Activated CD4-positive, alpha-beta memory T cell treated with anti-CD3 and anti-CD28 coated beads for 36 hours (primary cell): Measurements from ENCODE around the gene LKAAEAR1. TPM values are rescaled to one million over a fixed set of nuclear protein-coding genes. Genes with fewer than 3 reads are reported as not detected.

ENCODE experiments used
- CTCF ChIA-PET: fragments of 350-600 bp; sonication (Branson Sonifier 250); formaldehyde crosslinking; loops from one replicate; lab custom pipeline; 2021; ENCODE audit warnings: antibody characterized with exemption, inconsistent platforms; lab: Charles Lee
- POLR2A ChIA-PET: fragments of 350-600 bp; sonication (Branson Sonifier 250); formaldehyde crosslinking; loops from one replicate; lab custom pipeline; 2021; ENCODE audit warnings: antibody characterized with exemption; lab: Charles Lee
- DNase-seq: peaks from one replicate; pipeline ENCODE4 v3.0.0-alpha.2; 2020
- H3K27ac Mint-ChIP-seq: one replicate; pipeline ENCODE4 v1.8.0; 2021; ENCODE audit warnings: mixed read lengths
- H3K27me3 Mint-ChIP-seq: one replicate; pipeline ENCODE4 v1.8.0; 2021; ENCODE audit warnings: mixed read lengths
- H3K36me3 Mint-ChIP-seq: one replicate; pipeline ENCODE4 v1.8.0; 2021; ENCODE audit warnings: mixed read lengths
- H3K4me1 Mint-ChIP-seq: one replicate; pipeline ENCODE4 v1.8.0; 2021; ENCODE audit warnings: low read depth, mixed read lengths
- H3K4me3 Mint-ChIP-seq: one replicate; pipeline ENCODE4 v1.8.0; 2021; ENCODE audit warnings: mild to moderate bottlenecking, mixed read lengths
- H3K9me3 Mint-ChIP-seq: one replicate; pipeline ENCODE4 v1.8.0; 2021; ENCODE audit warnings: mixed read lengths
- intact Hi-C: fragments of 100-400 bp; cut with micrococcal nuclease; formaldehyde crosslinking; loops from one replicate; pipeline ENCODE4 v1.15.1; 2023
- total RNA-seq, 2 experiments: library from RNA; stranded (reverse); gene quantifications; one replicate each; pipeline ENCODE4 v1.2.3, GENCODE V29; 2021

The LKAAEAR1 gene
- total RNA-seq, 2 experiments from 2014 or later, result not detected

- ChIA-PET POLR2A (interaction anchor here (0.6 to 1.5 kb wide), 5 partner anchors 19 to 186 kb away, joined by 3 to 5 read pairs (median 4); partner anchors contain the start of genes PRPF6 and SAMD10), CTCF (interaction anchor here (0.6 to 5.8 kb wide), 14 partner anchors 8 to 520 kb away, joined by 3 to 38 read pairs (median 3); partner anchors contain the start of genes C20orf204, OPRL1, PRPF6 and RGS19)
- H3K4me3 Mint-ChIP-seq, result peak overlapping the region; percentile 55
- DNase-seq, result peak; percentile 88
- no peaks in the 10 kb centered on the region for H3K36me3 Mint-ChIP-seq
- intact Hi-C loops, result loop anchor here (1.0 kb wide), 1 partner anchor 19 kb away; no protein-coding TSS in a partner anchor
- H3K9me3 Mint-ChIP-seq, result no peaks in the 10 kb centered on the region
- peak overlapping the region; percentile 39 for H3K27ac Mint-ChIP-seq
- peaks cover 15% of the 10 kb centered on the region for H3K27me3 Mint-ChIP-seq
- peaks cover 14% of the 10 kb centered on the region for H3K4me1 Mint-ChIP-seq
Observed at GRCh38 chr20:64057628-64058498, 26.3 kb downstream of the LKAAEAR1 start.

GRCh38 chr20:64056889-64057627 lies 27.1 kb downstream of the LKAAEAR1 start:
- Mint-ChIP-seq H3K36me3 (no peaks in the 10 kb centered on the region), H3K4me1 (peaks cover 14% of the 10 kb centered on the region), H3K4me3 (peak overlapping the region; percentile 55), H3K9me3 (no peaks in the 10 kb centered on the region), H3K27ac (no peak overlapping the region), H3K27me3 (peaks cover 18% of the 10 kb centered on the region)
- intact Hi-C loops, result loop anchor here (1.0 kb wide), 1 partner anchor 18 kb away; no protein-coding TSS in a partner anchor
- POLR2A ChIA-PET, result interaction anchor here (0.6 to 1.5 kb wide), 4 partner anchors 18 to 185 kb away, joined by 3 to 5 read pairs (median 4); partner anchors contain the start of gene PRPF6
- no peak for DNase-seq
- CTCF ChIA-PET, result interaction anchor here (0.6 to 5.8 kb wide), 13 partner anchors 8 to 519 kb away, joined by 3 to 38 read pairs (median 3); partner anchors contain the start of genes C20orf204, OPRL1, PRPF6 and SAMD10

- no peak for DNase-seq
- Mint-ChIP-seq H3K27ac (no peak overlapping the region), H3K27me3 (peaks cover 23% of the 10 kb centered on the region), H3K4me1 (peaks cover 14% of the 10 kb centered on the region), H3K4me3 (no peak overlapping the region), H3K9me3 (no peaks in the 10 kb centered on the region), H3K36me3 (no peaks in the 10 kb centered on the region)
- POLR2A ChIA-PET, result interaction anchor here (1.5 kb wide), 1 partner anchor 18 kb away, joined by 5 read pairs; no protein-coding TSS in a partner anchor
- CTCF ChIA-PET, result interaction anchor here (1.5 to 5.8 kb wide), 2 partner anchors 77 to 191 kb away, joined by 3 to 28 read pairs; partner anchors contain the start of genes PRPF6, SAMD10 and TPD52L2
- intact Hi-C loops, result no loop called here
Observed at GRCh38 chr20:64056639-64056888, 27.6 kb downstream of the LKAAEAR1 start.

- CTCF ChIA-PET, result interaction anchor here (1.5 to 5.8 kb wide), 2 partner anchors 76 to 191 kb away, joined by 3 to 28 read pairs; partner anchors contain the start of genes PRPF6, SAMD10 and TPD52L2
- Mint-ChIP-seq H3K4me3 (no peak overlapping the region), H3K36me3 (no peaks in the 10 kb centered on the region), H3K4me1 (peaks cover 14% of the 10 kb centered on the region), H3K27ac (no peak overlapping the region), H3K27me3 (peaks cover 26% of the 10 kb centered on the region), H3K9me3 (no peaks in the 10 kb centered on the region)
- DNase-seq, result no peak
- POLR2A ChIA-PET, result interaction anchor here (1.5 kb wide), 1 partner anchor 17 kb away, joined by 5 read pairs; no protein-coding TSS in a partner anchor
- intact Hi-C loops, result no loop called here
Observed at GRCh38 chr20:64055893-64056638, 28.1 kb downstream of the LKAAEAR1 start.

- Mint-ChIP-seq H3K4me3 (no peak overlapping the region), H3K36me3 (no peaks in the 10 kb centered on the region), H3K9me3 (no peaks in the 10 kb centered on the region), H3K27me3 (peaks cover 32% of the 10 kb centered on the region), H3K27ac (no peak overlapping the region), H3K4me1 (peaks cover 14% of the 10 kb centered on the region)
- ChIA-PET POLR2A (no interaction called here), CTCF (no interaction called here)
- intact Hi-C loops, result no loop called here
- no peak for DNase-seq
Observed at GRCh38 chr20:64055396-64055892, 28.8 kb downstream of the LKAAEAR1 start.

GRCh38 chr20:64053841-64054661 lies 30.1 kb downstream of the LKAAEAR1 start:
- no peaks in the 10 kb centered on the region for H3K36me3 Mint-ChIP-seq
- no peaks in the 10 kb centered on the region for H3K9me3 Mint-ChIP-seq
- CTCF ChIA-PET, result interaction anchor here (0.6 to 3.5 kb wide), 6 partner anchors 13 to 81 kb away, joined by 3 to 16 read pairs (median 4); partner anchors contain the start of gene LKAAEAR1
- DNase-seq, result no peak
- peaks cover 37% of the 10 kb centered on the region for H3K27me3 Mint-ChIP-seq
- H3K4me1 Mint-ChIP-seq, result peaks cover 16% of the 10 kb centered on the region
- POLR2A ChIA-PET, result interaction anchor here (1.0 kb wide), 1 partner anchor 8 kb away, joined by 3 read pairs; no protein-coding TSS in a partner anchor
- intact Hi-C loops, result no loop called here
- H3K4me3 Mint-ChIP-seq, result no peak overlapping the region
- no peak overlapping the region for H3K27ac Mint-ChIP-seq

- Mint-ChIP-seq H3K4me1 (peaks cover 13% of the 10 kb centered on the region), H3K27ac (no peak overlapping the region), H3K4me3 (no peak overlapping the region), H3K27me3 (peaks cover 39% of the 10 kb centered on the region), H3K9me3 (no peaks in the 10 kb centered on the region), H3K36me3 (no peaks in the 10 kb centered on the region)
- no peak for DNase-seq
- POLR2A ChIA-PET, result interaction anchor here (1.0 kb wide), 1 partner anchor 9 kb away, joined by 3 read pairs; no protein-coding TSS in a partner anchor
- CTCF ChIA-PET, result interaction anchor here (0.7 to 3.5 kb wide), 4 partner anchors 14 to 80 kb away, joined by 3 to 16 read pairs (median 4); partner anchors contain the start of gene LKAAEAR1
- intact Hi-C loops, result no loop called here
Observed at GRCh38 chr20:64052987-64053840, 31.0 kb downstream of the LKAAEAR1 start.

- DNase-seq, result no peak
- CTCF ChIA-PET, result interaction anchor here (3.5 kb wide), 1 partner anchor 13 kb away, joined by 16 read pairs; no protein-coding TSS in a partner anchor
- Mint-ChIP-seq H3K27ac (no peak overlapping the region), H3K36me3 (no peaks in the 10 kb centered on the region), H3K27me3 (peaks cover 44% of the 10 kb centered on the region), H3K4me1 (peaks cover 6% of the 10 kb centered on the region), H3K4me3 (no peak overlapping the region), H3K9me3 (no peaks in the 10 kb centered on the region)
- intact Hi-C loops, result no loop called here
- POLR2A ChIA-PET, result no interaction called here
Observed at GRCh38 chr20:64052326-64052722, 31.9 kb downstream of the LKAAEAR1 start.

GRCh38 chr20:64051561-64052325 lies 32.5 kb downstream of the LKAAEAR1 start:
- Mint-ChIP-seq H3K27me3 (peaks cover 50% of the 10 kb centered on the region), H3K9me3 (no peaks in the 10 kb centered on the region), H3K4me3 (no peak overlapping the region), H3K27ac (no peak overlapping the region), H3K36me3 (no peaks in the 10 kb centered on the region), H3K4me1 (peaks cover 2% of the 10 kb centered on the region)
- CTCF ChIA-PET, result interaction anchor here (3.5 kb wide), 1 partner anchor 13 kb away, joined by 16 read pairs; no protein-coding TSS in a partner anchor
- intact Hi-C loops, result no loop called here
- POLR2A ChIA-PET, result no interaction called here
- no peak for DNase-seq
